ENCODE results near the gene GGCX.
"Not testable (repeated sequence)": the region's sequence is repeated elsewhere in the genome, so short reads cannot be mapped to it uniquely, and the experiment has no call there.

GGCX gene

DNA sequence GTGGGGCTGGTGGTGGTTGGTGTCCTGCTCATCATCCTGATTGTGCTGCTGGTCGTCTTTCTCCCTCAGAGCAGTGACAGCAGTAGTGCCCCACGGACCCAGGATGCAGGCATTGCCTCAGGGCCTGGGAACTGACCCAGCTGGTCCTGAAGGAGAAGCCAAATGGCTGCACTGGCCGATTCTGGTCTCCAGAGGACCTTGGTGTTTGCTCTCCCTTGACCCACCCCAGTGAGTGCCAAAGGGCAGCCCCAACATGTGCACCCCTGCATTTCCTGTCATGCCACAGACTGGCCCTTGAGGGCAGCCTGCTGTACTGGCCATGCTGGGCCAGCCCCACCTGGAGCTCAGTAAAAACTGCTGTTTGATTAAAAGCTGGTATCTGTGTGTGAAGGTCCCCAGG is 31.7 kb upstream of the GGCX start:
- no peak for DNase-seq

DNA sequence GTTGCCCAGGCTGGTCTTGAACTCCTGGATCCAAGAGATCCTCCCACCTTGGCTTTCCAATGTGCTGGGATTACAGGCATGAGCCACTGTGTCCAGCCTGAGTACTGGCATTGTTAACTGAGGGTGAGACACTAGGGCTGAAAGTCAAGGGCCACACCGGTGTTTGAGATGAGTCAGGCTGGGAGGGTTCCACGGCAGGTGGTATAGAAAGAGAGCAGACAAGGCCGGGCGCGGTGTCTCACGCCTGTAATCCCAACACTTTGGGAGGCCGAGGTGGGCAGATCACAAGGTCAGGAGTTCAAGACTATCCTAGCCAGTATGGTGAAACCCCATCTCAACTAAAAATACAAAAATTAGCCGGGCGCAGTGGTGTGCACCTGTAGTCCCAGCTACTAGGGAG is 31.0 kb upstream of the GGCX start:
- DNase-seq = not testable (repeated sequence)

DNA sequence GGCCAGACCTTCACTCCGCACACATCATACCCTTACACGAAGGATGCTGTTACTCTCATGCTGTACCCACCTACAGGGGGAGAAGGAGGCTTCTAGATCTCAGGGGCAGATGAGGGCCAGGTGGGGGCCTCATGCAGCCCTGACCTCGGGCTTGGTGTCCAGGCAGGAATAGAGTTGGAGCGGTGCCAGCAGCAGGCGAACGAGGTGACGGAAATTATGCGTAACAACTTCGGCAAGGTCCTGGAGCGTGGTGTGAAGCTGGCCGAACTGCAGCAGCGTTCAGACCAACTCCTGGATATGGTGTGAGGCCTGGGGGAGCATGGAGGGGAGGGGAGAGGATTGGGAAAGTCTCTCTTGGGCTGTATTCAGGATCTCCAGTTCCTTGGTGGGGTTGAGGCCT is 30.3 kb upstream of the GGCX start:
- no peak for DNase-seq

DNA sequence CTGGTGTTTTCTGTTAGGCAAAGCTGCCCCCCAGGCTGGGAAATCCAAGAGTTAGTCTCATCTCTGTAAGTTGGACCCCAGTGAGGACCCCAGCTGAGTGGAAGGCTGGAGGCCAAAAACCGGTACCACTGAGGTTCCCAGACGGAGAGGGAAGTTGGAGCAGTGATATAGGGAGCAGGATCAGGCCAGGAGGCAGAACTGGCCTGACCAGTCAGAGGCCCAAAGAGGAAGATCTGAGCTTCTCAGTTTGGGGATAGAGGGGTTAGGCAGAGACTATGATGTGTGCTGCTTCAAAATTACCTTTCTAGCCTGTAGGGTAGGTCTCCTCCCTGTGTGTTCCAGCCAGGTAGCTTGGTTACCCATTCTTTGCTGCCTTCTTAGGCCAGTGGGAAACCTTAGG is 29.7 kb upstream of the GGCX start:
- DNase-seq = no peak

DNA sequence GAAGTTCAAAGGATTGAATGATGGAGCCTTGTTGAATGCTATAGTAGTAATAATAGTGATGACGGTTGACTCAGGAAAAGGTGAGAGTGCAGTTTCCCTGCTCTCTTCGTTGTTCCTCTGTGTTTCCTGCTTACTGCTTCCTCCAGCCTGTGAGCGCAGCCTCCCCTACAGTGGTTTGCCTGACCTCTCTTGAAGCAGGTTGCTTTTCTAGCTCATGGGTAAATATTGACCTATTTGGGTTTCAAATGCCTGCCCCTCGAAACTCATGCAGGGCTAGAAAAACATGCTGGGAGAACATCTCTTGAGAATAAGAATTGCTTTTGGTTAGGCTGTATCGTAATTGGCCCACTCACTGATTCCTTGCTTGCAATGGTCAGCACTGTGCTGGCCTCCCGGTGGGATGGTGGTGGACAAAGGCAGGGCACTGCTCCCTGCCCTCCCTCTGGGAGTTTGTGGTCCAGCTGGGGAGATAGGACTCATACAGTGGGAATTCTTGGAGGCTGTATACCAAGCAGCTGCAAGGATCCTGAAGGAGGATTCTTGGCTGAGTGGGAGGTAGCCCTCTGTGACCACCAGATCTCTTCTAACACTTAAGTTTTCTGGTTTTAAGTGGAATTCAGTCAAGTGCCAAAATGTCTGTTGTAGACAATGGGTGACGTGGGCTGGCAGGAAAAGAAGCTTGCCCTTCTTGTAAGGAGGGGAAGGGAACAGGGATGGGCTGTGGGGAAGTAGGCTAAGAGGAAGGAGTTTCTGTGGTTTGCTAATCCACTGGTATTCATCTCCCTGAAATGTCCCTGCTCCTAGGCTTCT is 28.9 kb upstream of the GGCX start:
- DNase-seq = no peak

DNA sequence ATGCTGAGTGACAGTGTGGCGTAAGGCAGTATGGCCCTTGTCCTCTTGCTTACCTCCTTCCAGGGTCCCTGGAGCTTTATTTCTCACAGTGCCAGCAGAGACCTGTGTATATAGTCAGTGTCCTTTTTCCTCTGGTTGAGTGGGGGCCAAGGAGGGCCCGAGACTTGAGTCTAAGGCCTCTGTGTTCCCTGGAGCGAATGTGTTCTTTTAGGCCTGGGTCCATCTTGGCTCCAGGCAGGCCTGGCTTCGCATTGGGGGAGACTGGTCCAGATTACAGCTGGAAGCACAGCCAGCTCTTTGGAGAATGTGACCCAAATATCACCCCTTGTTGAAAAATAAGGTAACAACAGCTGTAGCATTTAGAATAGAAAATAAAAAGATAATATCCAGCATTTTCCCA is 27.9 kb upstream of the GGCX start:
- DNase-seq = no peak

DNA sequence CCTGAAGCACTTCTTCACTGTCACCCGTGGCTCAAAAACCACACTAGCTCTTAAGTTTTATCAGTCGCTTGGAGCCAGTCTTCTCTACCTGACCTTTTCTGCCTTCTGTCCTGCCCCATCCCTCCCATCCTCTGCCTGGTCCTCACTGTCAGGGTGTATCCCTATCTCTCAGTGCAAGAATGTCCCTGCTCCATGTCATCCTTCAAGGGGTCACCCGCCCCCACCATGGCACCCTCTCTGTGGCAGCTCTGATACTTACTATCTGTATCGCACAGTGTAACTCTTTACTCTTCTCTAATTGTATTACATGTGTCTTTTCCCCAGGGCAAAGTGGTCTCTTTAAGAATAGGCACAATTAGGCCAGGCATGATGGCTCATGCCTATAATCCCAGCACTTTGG is 27.4 kb upstream of the GGCX start:
- DNase-seq = no peak

DNA sequence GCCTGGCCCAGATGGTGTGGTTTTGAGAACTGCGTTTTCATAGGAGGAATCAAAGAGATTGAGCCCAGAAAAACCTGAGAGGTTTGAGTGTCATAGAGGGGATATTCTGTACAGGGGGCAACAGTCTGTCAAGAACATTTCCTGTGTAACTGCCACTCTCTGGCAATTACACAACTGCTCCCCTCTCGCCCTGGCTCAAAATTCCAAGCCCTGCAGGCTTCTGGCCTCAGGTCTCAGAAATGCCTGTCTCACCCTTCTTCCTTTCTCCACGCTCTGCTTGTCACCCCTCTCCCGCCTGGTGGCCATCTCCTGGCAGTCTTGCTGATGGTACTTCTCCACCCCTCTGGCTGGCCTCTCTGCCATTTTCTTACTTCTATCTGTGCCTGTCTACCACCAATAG is 26.9 kb upstream of the GGCX start:
- DNase-seq = no peak

DNA sequence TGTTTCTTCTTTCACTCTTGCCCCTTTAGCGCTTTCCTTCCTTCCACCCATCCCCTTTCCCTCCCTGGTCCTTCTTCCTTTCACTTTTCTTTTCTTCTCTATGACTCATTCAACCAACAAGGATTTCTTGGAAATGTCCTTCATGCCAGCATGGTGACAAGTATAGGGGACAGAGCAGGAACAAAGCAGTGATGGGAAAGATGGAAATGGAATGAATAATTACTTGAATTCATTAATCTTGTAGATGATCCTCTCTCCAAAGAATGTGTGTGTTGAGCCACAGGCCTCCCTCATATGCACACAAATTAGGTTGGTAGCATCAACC is 24.4 kb upstream of the GGCX start:
- no peak for DNase-seq

DNA sequence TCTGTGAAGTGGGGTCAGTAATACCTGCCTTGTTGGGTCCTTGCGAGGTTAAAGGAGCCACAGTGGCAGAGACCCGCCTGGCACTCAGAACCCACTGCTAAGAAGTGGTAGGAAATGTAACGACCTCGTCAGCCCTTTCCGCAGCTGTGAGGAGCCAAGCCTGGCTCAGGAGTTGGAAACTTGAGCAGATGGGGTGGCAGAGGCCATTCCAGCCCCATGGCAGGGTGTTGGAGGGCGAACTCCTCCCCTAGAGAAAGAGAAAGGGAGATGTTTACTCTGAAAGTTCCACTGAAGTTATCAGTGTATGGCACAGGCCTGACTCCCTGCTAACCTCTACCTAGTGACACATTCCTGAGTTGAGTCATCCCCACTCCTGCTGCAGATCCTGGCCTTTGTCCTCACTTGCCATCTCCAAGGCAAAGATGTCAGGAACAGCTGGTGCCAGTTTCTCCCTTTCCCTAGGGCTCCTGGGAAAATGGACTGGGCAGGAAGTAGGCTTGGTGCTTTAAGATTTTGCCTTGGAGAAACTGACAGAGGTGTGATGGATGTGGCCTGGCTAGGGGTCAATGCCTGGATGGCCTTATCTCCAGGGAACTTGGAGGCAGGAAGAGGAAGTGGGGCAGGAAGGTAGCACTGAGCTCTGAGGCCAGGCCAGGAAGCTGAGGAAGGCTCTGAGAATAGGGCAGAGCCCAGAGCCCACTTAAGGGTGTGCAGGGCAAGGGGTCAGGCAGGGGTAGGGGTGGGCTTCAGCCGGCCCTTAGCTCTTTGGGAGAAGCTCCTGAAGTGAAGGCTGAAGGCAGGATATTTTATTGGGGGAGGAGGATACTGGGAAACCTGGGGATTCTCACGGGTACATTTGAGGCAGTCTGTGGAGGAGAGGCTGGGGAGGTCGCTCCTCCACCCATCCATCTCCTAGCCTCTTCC is 23.8 kb upstream of the GGCX start:
- no peak for DNase-seq

DNA sequence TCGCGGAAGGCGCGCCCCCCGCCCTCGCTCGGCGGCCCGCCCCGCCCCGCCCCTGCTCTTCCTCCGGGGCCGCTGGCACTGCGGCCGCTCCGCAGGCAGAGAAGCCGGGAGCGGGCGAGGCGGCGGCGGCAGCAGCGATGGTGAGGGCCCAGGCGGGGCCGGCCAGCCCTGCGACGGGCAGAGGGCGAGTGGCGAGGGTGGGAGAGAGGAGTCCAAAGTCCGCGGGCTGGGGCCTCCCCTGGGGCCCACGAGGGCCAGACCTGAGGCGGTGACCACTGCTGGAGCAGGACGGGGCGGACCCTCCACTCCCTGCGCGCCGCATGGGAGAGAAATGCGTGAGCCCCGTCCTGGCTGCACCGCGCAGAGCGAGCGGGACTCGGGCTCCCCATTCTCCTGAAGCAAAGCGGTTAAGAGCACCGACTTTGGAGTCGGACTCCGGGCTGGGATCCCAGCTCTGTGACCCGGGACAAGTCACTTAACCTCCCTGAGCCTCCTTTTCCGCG is 23.1 kb upstream of the GGCX start, which contains the start of gene VAMP5:
Gene VAMP5 (plus strand): TSS at position 78 of the 503 bp plus-strand sequence. CDS start 60 bp downstream, at position 138.
- no peak for DNase-seq

DNA sequence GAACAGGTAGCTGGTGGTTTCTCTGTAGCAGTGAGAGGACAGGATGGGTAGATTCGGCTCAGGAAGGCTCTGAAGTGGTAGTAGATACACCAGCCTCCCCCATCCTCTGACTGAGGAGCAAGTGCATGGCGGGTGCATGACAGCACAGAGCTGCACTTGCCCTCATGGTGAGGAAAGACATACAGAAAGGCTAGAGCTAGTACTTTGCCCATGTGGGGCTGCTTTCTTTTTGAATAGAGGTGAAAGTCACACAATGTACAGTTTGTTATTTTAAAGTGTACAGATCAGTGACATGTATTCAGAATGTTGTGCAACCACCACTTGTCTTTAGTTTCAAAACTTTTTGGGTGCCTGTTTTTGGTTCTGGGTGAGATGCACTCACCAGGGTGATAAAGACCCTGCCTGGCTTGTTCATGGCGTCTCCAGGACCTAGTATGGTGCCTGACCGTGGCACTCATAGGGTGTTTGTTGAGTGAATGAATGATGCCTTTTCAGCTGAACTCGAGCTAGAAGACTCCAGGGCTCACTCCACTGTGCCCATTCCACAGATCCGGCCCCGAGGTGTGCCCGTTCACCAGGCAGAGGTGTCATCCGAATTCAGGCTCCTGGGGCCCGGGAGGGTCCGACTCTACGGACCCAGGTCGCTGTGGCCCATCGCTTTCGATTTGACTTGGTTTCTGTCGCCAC is 22.5 kb upstream of the GGCX start:
- no peak for DNase-seq

DNA sequence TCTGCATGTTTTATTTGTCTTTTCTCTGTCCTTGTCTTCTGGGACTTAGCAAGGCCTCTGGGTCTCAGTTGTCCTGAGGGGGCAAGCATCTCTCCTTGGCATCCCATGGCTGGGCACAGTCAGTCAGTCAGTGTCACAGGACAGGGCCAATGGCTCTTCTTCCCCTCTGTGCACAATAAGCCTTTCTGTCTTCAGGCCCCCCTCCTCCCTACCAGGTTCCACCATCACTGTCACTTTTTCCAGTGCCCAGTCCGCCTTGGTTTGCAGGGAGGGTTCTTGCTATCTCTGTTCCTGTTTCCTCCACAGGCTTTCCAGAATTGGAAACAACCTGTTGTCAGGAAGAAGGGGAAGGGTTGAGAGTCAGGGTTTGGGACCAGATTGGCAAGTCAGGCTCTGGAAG is 21.2 kb upstream of the GGCX start:
- no peak for DNase-seq

DNA sequence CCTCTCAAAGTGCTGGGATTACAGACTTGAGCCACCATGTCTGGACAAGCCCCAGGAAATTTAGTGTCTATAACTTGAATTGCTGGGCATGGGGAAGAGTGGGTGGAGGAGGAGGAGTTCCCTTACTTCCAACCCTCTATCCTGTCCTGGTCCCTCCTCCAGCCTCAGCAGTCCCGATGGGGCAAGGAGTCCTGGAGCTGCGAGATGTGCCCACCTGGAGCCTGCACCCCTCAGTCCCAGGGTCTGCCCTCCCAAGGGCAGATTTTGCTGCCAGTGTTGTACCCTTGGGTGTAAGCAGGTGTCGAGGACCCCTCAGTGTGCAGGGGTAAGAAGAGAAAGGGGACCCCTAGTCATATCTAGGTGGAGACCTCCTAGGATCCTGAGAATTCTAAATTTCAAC is 18.9 kb upstream of the GGCX start:
- DNase-seq = no peak

DNA sequence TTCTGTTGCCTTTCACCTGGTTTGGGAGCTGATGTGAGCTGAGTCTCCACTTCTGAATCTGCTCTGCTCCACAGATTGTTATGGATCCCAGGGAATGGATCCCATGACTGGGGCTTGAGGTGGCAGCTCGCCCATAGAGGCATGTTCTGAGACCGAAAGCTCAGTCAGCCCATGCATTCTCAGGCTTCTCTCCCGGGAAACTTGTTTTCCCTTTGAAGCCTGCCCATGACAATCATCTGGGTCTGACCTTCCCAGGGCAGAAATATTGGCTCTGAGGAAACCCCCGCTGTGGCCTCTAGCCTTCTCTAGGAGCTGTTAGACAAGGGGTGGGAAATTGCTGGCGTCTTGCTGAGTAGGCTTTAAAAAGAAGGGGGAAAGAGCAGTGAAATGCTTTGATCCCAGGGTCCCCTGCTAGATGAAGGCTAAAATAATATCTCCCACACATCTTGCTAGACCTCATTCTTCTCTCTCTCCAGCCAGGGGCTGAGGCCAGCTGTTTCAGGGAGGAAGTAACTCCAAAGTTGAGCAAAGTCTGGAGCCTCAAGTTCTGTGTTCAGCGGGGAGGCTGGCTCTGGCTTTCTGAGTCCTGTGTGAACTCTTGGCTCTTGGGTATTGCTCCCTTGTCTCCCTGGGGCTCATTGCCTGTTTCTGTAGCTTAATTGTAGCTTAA is 18.1 kb upstream of the GGCX start:
- DNase-seq = no peak

DNA sequence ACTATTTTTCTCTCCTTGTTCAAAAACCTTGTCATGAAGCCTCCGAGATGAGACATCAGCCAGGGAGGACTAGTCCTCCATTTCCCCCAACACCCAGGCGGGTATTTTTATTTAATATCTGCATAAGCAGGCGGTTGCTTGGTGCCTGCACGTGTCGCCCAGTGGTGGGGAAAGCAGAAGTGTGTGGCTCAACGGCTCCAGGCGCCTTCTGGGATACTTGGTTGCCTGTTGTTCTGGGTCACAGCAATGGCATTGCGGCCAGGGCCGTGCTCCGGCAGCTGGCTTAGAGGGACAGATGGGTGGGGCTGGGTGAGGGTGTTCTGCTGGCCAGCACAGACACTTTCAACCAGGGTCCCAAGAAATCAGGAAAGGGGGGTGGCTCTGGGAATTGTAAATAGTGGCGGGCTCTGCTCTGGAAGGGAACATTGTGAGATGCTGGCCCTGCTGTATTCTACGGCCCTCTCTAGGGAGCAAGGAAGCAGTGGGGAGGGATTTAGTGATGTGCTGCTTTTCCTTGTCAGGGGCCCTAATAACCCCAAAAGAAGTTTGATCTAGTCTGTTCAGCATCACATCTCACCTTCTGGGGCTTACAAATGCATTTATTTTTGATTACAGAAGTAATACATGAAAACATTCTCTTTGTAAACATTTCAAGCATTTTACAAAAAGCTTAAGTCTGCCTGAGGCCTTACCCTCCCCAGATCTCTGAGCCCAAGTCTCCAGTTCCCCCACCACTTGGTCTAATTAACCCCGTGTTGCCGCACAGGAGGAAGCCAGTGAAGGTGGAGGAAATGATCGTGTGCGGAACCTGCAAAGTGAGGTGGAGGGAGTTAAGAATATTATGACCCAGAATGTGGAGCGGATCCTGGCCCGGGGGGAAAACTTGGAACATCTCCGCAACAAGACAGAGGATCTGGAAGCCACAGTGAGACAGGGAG is 17.2 kb upstream of the GGCX start:
- DNase-seq = no peak

DNA sequence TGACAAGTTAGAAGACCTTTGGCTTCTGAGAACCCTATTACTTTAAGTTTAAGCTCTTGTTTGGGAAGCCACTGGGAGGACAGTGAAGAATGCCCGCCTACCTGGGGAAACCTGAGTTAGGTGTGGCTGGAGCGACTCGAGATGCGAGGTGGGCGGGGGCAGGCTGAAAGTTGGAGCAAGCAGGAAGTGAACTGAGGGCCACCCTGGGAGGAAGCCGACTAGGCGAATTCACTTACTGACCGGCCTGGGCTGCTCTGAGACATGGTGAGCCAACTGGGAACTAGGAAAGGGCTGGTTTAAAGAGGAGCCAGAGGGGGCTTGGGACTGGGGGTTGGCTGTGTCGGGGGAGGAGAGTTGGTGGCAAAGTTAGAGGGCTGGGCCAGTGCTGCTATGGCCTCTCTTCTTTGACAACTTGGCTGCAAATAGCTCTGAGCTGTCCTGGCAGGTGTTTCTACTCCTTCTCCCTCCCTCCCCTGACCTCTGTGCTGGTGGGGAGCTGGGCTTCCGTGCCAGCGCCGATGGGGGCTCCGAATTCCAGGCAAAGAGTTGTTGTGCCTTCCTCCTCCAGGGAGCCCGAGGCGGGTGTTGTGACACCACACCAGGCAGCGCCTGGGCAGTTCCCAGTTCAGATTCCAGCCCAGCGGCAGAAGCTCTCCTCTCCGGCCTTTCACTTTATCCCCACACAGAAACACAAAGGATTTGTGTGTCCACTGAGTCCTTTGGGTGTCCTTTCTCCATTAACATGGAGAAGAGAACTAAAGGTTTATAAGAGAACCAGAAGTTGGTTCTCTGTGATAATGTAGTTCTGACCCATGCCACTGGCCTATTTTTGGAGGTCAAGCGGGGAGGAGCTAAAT is 16.3 kb upstream of the GGCX start, which contains the start of gene VAMP8:
Gene VAMP8 (plus strand): TSS at position 201 of the 857 bp plus-strand sequence. CDS start 61 bp downstream, at position 262.
- no peak for DNase-seq

DNA sequence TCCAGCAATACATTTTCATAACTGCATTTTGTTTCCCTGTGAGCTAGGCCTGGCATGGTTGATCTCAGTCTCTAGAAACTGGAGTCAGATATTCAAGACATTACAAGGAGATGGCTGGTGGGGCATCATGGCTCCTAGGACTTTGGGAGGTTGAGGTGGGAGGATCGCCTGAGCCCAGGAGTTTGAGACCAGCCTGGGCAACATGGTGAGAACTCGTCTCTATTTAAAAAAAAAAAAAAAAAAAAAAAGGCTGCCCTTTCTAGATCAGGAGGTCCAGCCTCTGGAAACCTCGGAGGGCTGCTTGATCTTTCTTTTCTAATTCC is 15.7 kb upstream of the GGCX start:
- no peak for DNase-seq

DNA sequence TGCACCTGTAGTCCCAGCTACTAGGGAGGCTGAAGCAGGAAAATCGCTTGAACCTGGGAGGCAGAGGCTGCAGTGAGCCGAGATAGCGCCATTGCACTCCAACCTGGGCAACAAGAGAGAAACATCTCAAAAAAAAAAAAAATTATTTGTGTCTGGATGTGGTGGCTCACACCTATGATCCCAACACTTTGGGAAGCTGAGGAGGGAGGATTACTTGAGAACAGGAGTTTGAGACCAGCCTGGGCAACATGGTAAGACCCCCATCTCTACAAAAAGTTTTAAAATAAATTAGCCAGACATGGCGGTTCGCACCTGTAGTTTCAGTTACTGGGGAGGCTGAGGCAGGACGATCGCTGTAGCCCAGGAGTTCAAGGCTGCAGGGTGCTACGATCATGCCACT is 14.4 kb upstream of the GGCX start:
- DNase-seq = no peak

DNA sequence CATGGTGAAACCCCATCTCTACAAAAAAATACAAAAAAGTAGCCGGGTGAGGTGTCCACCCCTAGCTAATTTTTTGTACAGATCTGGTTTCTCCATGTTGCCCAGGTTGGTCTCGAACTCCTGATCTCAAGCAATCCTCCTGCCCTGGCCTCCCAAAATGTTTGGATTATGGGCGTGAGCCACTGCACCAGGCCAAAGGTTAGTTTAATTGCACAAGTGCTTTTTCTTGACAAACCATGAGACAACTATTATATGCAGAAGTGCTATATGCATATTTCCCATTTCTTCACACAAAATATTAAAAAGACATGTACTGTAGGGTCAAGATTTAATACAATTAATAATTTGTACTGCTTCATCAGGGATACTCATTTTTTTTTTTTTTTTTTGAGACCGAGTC is 5.0 kb upstream of the GGCX start:
- no peak for DNase-seq

DNA sequence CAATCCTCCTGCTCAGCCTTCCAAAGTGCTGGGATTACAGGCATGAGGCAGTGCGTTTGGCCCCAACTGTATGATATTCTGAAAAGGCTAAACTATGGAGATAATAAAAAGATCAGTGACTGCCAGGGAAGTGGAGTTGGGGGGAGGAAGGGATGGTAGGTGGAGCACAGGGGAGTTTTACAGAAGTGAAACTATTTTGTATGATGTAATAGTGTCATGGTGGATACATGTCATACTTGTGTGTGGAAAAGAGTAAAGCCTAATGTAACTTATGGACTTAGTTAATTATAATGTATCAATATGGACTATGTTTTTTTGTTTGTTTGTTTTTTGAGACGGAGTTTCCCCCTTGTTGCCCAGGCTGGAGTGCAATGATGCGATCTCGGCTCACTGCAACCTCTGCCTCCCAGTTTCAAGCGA is 2.9 kb upstream of the GGCX start:
- DNase-seq = no peak

Data from NCI-H1694 treated with DMSO at 0.1 percent for 48 hours (cell line).